Vagina (tissue), 2 donors: ENCODE data around the gene PLD1.

Experiments used
- POLR2A ChIP-seq, 2 donors: fragments of 450-650 bp; IDR thresholded peaks; one replicate each; pipeline ENCODE4 v1.6.1; 2017; ENCODE audit warnings: antibody characterized with exemption in 2 of 2, mild to moderate bottlenecking in 2 of 2, moderate library complexity in 2 of 2
- TF ChIP-seq, protein P1 (sequence below), 3 experiments: fragments of 450-650 bp in 2 of 3; fragments of 200-600 bp in 1 of 3; sonication (generic) in 1 of 3; IDR thresholded peaks; one replicate each; pipeline ENCODE4 v1.5.1; 2017 to 2019; ENCODE audit warnings: antibody characterized with exemption in 3 of 3, mild to moderate bottlenecking in 2 of 3, moderate library complexity in 2 of 3

DNA sequence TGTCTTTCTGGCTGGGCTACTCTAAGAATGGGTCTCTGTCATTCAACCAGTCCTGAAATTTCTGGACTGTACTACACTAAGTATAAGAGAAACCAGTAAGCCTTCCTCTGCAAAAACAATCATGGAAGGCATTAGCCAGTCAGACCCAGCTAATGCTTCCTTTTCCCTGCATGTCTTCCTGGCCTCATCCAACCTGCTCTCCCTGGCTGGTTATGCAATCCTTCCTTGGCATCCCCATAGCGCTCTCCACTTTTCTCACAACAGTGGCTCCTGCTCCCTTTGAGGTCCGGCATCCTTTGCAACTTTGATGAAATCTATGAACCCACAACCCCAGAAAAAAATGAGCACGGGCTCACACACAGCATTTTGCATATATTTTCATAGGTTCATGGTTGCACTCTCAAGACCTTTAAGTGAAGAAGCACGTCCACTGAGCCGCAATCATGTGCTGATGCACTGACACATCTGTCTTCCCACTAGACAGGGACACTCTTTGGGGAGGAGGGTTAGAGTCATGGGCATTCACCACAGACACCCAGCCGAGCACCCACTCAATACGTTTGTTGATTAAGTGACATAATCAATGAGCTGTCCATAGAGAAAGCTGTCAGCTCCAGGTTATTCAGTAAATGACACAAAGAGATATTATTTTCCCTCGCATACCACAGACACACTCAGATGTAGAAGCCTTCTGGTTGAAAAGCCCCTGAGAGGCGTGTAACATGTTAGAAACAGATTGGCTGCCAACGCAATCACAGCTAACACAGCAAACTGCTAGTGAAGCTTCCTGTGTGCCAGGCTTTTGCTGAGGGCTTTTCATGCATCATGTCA, 66.7 kb downstream of the PLD1 start:
- TF ChIP-seq, protein P1, sequence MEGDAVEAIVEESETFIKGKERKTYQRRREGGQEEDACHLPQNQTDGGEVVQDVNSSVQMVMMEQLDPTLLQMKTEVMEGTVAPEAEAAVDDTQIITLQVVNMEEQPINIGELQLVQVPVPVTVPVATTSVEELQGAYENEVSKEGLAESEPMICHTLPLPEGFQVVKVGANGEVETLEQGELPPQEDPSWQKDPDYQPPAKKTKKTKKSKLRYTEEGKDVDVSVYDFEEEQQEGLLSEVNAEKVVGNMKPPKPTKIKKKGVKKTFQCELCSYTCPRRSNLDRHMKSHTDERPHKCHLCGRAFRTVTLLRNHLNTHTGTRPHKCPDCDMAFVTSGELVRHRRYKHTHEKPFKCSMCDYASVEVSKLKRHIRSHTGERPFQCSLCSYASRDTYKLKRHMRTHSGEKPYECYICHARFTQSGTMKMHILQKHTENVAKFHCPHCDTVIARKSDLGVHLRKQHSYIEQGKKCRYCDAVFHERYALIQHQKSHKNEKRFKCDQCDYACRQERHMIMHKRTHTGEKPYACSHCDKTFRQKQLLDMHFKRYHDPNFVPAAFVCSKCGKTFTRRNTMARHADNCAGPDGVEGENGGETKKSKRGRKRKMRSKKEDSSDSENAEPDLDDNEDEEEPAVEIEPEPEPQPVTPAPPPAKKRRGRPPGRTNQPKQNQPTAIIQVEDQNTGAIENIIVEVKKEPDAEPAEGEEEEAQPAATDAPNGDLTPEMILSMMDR (IDR thresholded peaks at IDR 0.05) = no peak
- no peak for TF ChIP-seq POLR2A (IDR thresholded peaks at IDR 0.05)
